Liver (tissue), 3 donors: ENCODE data around the gene DUS1L.

Source experiments
- CTCF ChIP-seq: fragments of 150-350 bp; IDR thresholded peaks from 2 replicates; pipeline ENCODE4 v1.5.1; 2017; ENCODE audit warnings: improper control_type of control experiment, low read depth, low read length; ENCODE audit not compliant: missing input control
- FOXA1 ChIP-seq: IDR thresholded peaks from 2 replicates; pipeline ENCODE4 v1.6.1; 2016; ENCODE audit warnings: antibody characterized with exemption
- FOXA2 ChIP-seq: IDR thresholded peaks from 2 replicates; pipeline ENCODE4 v1.6.1; 2016; ENCODE audit warnings: antibody characterized with exemption
- GABPA ChIP-seq, 2 donors: IDR thresholded peaks in 1 of 2; conservative IDR thresholded peaks in 1 of 2; 2 replicates each; pipeline ENCODE4 v1.6.1; 2016; ENCODE audit warnings: antibody characterized with exemption in 2 of 2, mild to moderate bottlenecking in 1 of 2, moderate library complexity in 1 of 2
- JUND ChIP-seq, 2 donors: IDR thresholded peaks; 2 replicates each; pipeline ENCODE4 v1.6.1; 2016; ENCODE audit warnings: antibody characterized with exemption in 2 of 2
- MAX ChIP-seq: IDR thresholded peaks from 2 replicates; pipeline ENCODE4 v1.6.1; 2016; ENCODE audit warnings: antibody characterized with exemption
- RAD21 ChIP-seq, 2 donors: IDR thresholded peaks; 2 replicates each; pipeline ENCODE4 v1.6.1; 2016; ENCODE audit warnings: antibody characterized with exemption in 2 of 2, mild to moderate bottlenecking in 2 of 2
- REST ChIP-seq: IDR thresholded peaks from 2 replicates; pipeline ENCODE4 v1.6.1; 2016; ENCODE audit warnings: antibody characterized with exemption, mild to moderate bottlenecking
- SP1 ChIP-seq: IDR thresholded peaks from 2 replicates; pipeline ENCODE4 v1.6.1; 2018; ENCODE audit warnings: antibody characterized with exemption, mild to moderate bottlenecking
- TAF1 ChIP-seq: conservative IDR thresholded peaks from 2 replicates; pipeline ENCODE4 v1.6.1; 2016; ENCODE audit warnings: antibody characterized with exemption, mild to moderate bottlenecking
- YY1 ChIP-seq: IDR thresholded peaks from 2 replicates; pipeline ENCODE4 v1.6.1; 2016; ENCODE audit warnings: antibody characterized with exemption, mild to moderate bottlenecking
- ZBTB33 ChIP-seq: IDR thresholded peaks from 2 replicates; pipeline ENCODE4 v1.6.1; 2016; ENCODE audit warnings: antibody characterized with exemption
- TF ChIP-seq, protein P1 (sequence below): IDR thresholded peaks from 2 replicates; pipeline ENCODE4 v1.6.1; 2016; ENCODE audit warnings: antibody characterized with exemption
- donor health status: healthy.
- donor health status: healthy.

DNA sequence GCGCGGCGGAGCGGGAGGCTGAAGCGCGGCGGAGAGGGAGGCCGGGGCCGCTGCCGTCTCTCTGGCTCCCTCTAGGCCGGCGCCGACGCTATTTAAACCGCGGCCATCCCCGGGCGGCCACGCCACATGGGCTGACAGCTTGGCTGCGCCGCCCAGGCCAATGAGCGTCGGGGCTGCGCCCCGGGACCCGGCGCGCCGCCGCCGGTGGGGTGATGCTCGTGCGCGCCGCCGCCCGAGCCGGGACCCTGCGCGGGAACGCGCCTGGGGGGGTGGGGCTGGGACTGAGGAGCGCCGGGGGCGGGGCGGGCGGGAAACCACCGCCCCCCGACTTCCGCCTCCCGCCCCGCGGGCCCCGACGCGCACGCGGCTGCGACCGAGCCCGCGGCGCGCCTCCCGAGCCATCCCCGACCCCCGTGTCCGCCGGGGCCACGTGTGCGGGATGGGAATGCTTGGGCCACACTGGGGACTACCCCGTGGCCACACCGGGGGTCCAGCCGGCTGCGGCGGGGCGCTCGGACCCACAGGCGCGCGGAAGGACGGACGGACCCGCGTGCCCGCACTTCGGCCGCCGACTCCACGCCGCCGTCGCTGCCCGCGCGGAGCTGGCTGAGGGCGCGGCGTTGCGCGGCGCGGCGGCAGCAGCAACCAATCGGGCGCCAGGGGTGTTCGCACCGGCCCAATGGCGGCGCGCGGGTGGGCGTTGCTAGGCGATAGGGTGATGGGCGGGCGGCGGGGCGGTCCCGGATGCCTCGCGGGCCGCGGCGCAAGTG is 32.8 kb upstream of the DUS1L start, which contains the start of gene FASN:
- TF ChIP-seq FOXA2 (no peak), CTCF (peak; percentile 31), RAD21 (IDR thresholded peaks at IDR 0.05) (peak in 1 of 2 donors; percentile 37), GABPA (IDR thresholded peaks at IDR 0.05 in 1 of 2, conservative IDR thresholded peaks at IDR 0.05 in 1 of 2) (no peak), JUND (IDR thresholded peaks at IDR 0.05) (no peak), SP1 (peak; percentile 4), MAX (no peak), REST (peak; percentile 21), FOXA1 (no peak), ZBTB33 (no peak), TAF1 (no peak), YY1 (peak; percentile 95)
- TF ChIP-seq, protein P1, sequence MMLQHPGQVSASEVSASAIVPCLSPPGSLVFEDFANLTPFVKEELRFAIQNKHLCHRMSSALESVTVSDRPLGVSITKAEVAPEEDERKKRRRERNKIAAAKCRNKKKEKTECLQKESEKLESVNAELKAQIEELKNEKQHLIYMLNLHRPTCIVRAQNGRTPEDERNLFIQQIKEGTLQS: no peak
